Subcutaneous adipose tissue (tissue), 4 donors: ENCODE measurements around the gene BLOC1S6. TPM values are rescaled to one million over a fixed set of nuclear protein-coding genes. Genes with fewer than 3 reads are reported as not detected.

ENCODE experiments used
- total RNA-seq, 4 donors: library from RNA; depleted of rRNA; stranded (reverse); fragments of >200 nt; gene quantifications; one replicate each; pipeline ENCODE4 v1.1.0, GENCODE V29; 2016
- TF ChIP-seq, protein P1 (sequence below): fragments of 450-650 bp; IDR thresholded peaks from one replicate; pipeline ENCODE4 v1.5.1; 2016; ENCODE audit warnings: low read depth, mild to moderate bottlenecking, control low read depth, antibody characterized with exemption, moderate library complexity

BLOC1S6 gene
- total RNA-seq, 4 donors from 2014 or later = 74.1 to 105 (median 86.0) TPM

DNA sequence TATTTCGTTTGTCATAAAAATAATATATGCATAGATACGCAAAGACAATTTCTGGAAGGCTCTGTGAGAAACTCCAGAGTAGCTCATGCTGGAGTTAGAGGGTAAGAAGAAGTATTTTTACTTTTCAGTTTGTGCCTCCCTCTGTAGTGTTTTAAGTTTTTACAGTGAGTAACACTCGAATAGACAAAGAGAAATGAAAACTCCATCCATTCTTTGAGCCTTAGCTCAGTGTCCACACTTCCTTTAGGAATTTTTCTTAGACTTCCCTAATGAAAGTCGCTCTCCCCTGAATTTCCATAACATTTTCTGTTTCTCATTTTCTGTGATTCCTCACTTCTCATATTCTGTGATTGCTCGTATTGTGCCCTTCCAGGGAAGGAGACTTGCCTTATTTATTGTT, 2.1 kb downstream of the BLOC1S6 start:
- TF ChIP-seq, protein P1, sequence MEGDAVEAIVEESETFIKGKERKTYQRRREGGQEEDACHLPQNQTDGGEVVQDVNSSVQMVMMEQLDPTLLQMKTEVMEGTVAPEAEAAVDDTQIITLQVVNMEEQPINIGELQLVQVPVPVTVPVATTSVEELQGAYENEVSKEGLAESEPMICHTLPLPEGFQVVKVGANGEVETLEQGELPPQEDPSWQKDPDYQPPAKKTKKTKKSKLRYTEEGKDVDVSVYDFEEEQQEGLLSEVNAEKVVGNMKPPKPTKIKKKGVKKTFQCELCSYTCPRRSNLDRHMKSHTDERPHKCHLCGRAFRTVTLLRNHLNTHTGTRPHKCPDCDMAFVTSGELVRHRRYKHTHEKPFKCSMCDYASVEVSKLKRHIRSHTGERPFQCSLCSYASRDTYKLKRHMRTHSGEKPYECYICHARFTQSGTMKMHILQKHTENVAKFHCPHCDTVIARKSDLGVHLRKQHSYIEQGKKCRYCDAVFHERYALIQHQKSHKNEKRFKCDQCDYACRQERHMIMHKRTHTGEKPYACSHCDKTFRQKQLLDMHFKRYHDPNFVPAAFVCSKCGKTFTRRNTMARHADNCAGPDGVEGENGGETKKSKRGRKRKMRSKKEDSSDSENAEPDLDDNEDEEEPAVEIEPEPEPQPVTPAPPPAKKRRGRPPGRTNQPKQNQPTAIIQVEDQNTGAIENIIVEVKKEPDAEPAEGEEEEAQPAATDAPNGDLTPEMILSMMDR = no peak

DNA sequence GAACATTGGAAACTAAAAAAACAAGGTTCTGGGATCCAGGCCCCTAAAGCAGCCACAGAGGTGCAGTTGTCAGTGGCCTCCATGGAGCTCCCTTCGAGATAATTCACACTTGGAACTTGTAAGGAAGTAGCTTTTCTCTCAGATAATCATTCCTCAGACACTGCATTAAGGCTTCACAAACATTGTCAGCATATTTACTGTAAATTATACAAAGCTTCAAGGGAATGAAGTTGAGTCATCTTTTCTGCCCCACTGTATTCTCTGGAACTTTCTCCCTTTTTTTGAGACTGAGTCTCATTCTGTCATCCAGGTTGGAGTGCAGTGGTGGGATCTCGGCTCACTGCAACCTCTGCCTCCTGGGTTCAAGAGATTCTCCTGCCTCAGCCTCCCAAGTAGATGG, 7.1 kb downstream of the BLOC1S6 start:
- TF ChIP-seq, protein P1 = no peak

DNA sequence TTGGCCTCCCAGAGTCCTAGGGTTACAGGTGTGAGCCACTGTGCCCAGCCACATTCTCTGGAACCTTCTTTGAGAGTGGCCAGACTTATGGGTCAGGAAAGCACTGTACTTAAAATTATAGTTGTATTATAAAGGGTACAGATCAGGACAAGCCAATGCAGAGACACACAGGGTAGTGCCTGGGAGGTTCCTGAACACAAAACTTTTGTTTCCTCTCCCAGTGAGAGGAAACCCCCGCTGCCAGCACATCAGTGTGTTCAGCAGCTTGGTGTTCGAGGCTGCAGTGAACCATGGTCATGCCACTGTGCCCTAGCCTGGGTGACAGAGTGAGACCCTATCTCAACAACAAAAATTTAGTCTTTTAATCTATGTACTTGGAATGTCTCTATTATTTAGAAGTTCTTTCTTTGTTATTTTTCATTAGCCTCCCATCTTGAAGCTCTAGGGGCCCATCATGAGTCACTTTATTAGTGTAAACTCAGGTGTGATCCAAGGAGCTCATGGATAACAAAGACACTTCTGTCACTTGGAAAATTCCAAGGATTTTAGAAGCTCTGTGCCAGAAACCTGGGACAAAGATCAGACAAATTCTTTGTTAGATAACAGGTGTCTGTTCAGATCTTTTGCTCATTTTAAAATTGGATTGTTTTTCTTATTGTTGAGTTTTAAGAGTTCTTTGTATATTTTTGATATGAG, 7.8 kb downstream of the BLOC1S6 start:
- TF ChIP-seq, protein P1 = no peak

DNA sequence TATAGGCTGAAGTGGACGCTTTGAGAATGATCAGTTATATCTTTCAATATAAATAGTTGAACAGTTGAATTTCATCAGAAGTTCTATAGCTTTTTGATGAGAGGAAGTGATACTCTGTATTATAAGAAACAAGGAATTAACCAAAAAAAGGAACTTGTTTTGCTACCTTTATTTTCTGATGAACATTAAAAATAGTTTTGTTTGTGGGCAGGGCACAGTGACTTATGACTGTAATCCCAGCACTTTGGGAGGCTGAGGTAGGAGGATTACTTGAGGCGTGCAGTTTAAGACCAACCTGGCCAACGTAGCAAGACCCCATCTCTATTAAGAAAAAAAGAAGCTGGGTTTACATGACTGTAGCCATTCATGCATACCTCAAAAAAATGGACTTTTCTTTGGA, 16.7 kb downstream of the BLOC1S6 start:
- TF ChIP-seq, protein P1 = no peak

DNA sequence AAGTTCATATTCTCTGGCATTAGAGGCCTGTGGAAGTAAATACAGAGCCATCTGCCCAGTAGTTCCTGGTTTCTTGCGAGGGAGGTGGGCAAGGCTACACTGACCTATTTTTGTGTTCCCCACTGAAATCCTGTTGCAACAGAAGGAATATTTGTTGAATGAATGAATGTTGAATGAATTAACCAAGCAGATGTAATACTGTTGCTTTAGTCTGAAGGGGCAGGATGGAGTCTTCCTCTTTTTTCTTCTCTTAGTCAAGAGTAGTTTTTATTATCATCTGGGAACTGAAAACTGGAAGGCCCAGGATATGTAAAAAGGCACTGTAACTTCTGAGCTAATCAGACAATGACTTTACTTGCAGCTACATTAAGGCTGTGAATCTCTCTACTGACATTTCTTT, 17.1 kb downstream of the BLOC1S6 start:
- TF ChIP-seq, protein P1 = no peak

DNA sequence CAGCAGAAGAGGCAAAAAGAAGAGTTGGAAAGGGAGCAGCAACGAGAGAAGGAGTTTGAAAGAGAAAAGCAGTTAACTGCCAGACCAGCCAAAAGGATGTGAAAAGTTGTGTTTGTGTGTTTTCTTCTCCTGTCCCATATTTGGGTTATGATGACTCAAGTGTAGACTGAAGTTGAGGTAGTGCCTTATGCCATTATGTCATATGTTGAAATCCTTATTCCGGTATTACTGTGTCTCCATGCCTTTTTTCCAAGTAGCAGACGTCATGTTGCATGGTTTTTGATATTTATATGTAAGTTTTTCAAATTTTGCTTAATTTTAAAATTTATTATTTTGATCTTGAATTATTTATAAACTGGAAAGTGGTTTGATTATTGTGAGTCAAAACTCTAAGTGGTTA, 19.2 kb downstream of the BLOC1S6 start:
- TF ChIP-seq, protein P1 = no peak

DNA sequence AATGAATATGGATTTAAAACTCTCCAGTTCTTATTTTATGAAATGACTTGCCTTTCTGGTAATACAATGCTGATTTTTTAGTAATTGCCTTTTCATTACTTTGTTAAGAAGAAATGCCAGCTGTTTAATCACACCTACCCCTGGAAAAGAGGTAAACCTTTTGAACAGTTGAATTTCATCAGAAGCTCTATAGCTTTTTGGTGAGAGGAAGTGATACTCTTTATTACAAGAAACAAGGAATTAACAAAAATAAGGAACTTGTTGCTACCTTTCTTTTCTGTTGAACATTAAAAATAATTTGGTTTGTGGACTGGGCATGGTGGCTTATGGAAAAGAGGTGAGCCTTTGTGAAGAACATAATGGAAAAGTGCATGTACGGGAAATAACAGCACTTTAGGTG, 19.7 kb downstream of the BLOC1S6 start:
- TF ChIP-seq, protein P1 = no peak
